GM21786 (cell line): ENCODE results near the gene TBC1D1.

ENCODE experiments used
- ATAC-seq: cut with Tn5 transposase; IDR thresholded peaks from one replicate; pipeline ENCODE4 v1.9.1; 2021; ENCODE audit not compliant: unreplicated experiment

TBC1D1 gene

DNA sequence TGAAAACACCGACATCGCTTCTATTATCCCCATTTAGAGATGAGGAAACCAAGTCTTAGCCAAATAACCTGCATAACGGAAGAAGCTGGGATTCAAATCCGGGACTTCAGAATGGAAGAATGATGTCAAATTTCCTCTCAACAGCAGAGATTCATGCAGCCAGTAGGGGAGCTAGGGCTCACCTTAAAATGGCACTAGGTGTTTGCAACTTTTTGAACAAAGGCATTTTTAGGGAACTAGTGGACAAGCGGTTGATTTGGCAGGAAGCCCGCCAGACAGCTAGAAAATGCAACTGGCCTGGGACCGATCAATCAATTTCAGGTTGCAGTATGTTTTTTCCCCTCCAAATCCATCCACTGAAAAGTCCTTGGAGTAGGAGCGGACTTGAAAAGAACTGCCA, 293.5 kb downstream of the TBC1D1 start:
- ATAC-seq = no peak

DNA sequence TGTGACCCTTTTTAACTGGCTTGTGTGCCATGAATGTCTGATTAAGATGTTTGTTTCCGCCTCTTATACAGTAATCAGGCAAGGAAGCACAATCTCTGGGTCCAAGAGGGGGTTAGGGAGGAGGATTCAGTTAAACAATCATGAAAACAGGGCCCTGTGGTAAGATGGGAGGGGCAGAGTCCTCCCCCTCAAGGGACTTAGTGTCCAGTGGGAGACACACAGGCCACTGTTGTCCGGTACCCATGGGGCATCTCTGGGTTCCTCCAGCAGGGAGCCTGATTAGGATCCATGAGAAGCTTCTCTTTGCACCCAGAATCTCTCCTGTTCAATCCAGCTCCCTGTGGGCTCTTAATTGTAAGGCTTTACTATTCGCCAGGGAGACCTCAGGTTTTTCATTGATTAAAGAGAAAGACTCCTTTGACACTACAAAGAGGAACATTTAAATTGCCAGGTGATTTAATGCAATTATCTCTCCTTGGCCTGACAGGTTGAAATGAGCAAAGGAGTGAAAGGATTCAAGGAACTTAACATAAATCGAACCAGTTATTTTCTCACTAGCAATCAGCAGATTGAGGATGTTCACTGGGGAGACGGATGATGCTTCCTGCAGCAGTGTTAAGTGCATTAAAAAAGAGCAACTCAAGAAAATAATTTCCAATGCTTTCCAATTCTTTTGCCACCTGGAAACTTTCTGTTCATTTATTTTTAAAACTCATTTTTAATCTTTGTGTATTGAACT, 294.7 kb downstream of the TBC1D1 start:
- no peak for ATAC-seq

DNA sequence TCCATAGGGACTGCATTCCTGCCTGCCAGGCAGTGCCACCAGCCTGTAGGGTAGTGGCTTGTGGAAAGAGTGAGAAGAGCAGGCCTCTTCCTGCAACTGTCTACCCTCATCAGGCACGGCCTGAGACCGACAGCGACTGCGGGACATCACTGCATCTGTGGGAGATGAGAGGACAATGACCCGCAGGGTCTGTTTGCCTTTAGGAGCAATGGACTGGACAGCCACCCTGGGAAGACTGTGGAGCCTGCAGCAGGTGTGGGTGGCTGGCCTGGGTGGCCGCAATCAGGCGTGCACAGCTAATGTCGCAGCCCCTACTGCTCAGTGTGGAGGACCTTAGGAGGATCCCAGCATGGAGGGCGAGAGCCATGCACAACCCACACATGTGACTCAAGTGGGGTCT, 297.3 kb downstream of the TBC1D1 start:
- ATAC-seq = no peak

DNA sequence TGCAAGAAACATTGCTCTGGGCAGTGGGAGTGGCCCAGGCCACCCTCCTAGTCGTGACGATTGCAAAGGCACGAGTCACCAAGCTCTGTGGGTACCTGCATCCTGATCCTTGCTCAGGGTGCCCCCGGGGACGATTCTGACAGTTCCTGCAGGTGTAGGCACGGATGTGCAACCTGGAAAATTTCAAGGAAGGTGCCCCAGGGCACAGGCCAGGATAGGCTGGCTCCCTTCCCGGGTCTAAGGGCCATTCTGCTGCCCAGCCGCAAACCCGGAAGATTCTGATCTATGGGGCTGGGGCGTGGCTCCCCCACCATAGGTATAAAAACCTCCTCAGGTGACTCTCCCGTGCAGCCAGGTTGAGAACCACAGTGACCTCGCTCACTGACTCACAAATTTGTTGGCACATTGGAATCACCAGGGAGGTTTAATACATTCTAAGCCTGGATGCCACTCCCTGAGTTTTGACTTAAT, 297.8 kb downstream of the TBC1D1 start:
- no peak for ATAC-seq
